Activated naive CD8-positive, alpha-beta T cell (primary cell): Measurements from ENCODE around the gene PREB.
"Not testable (repeated sequence)": the region's sequence is repeated elsewhere in the genome, so short reads cannot be mapped to it uniquely, and the experiment has no call there.

Experiments
- H3K27ac Mint-ChIP-seq: one replicate; pipeline ENCODE4 v1.8.0; 2021; ENCODE audit warnings: mixed read lengths
- H3K27me3 Mint-ChIP-seq: one replicate; pipeline ENCODE4 v1.8.0; 2021; ENCODE audit warnings: mixed read lengths
- H3K36me3 Mint-ChIP-seq: one replicate; pipeline ENCODE4 v1.8.0; 2021; ENCODE audit warnings: mixed read lengths
- H3K4me1 Mint-ChIP-seq: one replicate; pipeline ENCODE4 v1.8.0; 2021; ENCODE audit warnings: low read depth, mixed read lengths
- H3K4me3 Mint-ChIP-seq: one replicate; pipeline ENCODE4 v1.8.0; 2021; ENCODE audit warnings: mild to moderate bottlenecking, mixed read lengths
- H3K9me3 Mint-ChIP-seq: one replicate; pipeline ENCODE4 v1.8.0; 2021; ENCODE audit warnings: low read depth, mixed read lengths

The PREB gene

DNA sequence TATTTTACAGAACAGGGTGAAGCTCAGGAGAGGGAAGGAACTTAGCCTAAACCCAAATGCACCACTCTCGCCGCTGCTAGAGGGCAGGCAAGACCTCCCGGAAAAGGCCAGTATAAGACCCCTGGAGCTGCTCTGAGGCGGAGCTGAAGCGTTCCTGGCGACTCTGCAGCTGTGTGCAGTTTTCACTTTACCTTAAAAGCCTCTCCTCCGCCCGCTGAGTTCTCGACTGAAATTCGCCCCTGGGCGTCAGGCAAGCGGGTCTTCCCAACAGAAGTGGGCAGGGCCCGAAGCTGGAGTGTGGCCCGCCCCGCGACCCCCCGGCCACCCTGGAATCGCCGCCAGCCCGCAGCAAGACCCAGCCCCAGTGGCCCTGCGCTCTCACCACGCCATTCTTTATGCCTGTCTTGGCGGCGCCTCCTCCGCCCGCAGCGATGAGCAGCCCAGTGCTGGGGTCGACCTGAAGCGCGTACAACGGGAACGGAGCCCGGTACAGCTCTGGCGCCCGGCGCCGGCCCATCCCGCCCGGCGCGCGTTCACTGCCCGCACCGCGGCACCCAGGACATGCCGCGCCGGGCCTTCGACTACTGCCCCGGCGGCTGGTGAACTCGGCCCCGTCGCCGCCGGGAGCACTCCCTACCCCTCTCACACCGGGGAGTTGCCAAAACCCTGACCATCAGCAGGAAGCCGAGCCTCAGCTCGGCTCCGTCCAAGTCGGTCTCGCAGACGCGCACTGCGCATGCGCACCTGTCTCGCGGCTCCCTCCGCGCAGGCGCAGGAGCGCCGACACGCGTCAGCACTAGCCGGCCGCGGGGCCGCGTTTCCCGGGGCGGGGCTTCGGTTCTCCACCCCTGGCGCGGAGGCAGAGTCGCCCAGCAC is at the start of gene PREB:
Gene PREB, minus strand, starts transcription at position 732 of the 876 bp plus-strand sequence. Its CDS starts 215 bp downstream, at position 517.
- Mint-ChIP-seq H3K4me1 (peaks cover 23% of the 10 kb centered on the region), H3K9me3 (no peaks in the 10 kb centered on the region), H3K36me3 (no peaks in the 10 kb centered on the region), H3K27me3 (no peaks in the 10 kb centered on the region), H3K27ac (peak within 1 kb of the TSS; percentile 96), H3K4me3 (peak within 1 kb of the TSS; percentile 95)

DNA sequence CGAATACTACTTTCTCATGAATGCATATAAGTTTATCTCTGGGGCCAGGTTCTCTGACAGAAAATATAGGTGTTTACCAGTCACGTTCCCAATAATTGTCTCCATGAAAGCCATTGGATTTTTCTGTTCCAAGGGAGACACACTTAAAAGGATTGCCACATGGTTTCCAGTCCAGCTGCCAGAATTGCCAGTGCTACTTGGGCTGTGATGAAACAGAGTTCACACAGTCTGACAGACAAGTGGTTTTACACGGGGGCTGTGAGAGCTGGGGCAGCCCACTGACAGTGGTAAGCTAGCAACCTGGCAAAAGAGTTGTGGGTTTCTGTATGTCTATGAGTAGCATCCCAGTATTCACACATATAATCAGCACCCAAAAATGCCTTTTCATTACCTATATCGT is 49.7 kb upstream of the PREB start:
- Mint-ChIP-seq H3K4me3 (no peak overlapping the region), H3K27me3 (peaks cover 16% of the 10 kb centered on the region), H3K36me3 (no peaks in the 10 kb centered on the region), H3K4me1 (no peaks in the 10 kb centered on the region), H3K27ac (no peak overlapping the region), H3K9me3 (no peaks in the 10 kb centered on the region)

DNA sequence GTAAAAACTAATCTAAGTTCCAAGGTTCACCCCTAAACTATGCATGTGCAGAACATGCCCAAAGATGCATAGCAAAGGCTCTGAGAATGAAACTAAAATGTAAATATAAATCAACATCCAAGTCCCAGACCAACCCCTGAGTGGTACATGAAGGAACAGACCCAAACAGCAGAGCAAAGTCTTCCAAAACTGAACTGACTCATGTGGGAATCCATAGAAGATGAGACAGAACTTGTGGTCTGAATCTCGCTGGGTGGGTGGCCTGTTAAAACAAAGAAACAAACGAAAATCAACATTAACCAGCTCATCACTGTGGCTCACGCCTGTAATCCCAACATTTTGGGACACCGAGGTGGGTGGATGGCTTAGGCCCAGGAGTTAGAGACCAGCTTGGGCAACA is 47.9 kb upstream of the PREB start:
- Mint-ChIP-seq H3K4me3 (no peak overlapping the region), H3K9me3 (no peaks in the 10 kb centered on the region), H3K27ac (no peak overlapping the region), H3K36me3 (no peaks in the 10 kb centered on the region), H3K27me3 (peaks cover 23% of the 10 kb centered on the region), H3K4me1 (no peaks in the 10 kb centered on the region)

DNA sequence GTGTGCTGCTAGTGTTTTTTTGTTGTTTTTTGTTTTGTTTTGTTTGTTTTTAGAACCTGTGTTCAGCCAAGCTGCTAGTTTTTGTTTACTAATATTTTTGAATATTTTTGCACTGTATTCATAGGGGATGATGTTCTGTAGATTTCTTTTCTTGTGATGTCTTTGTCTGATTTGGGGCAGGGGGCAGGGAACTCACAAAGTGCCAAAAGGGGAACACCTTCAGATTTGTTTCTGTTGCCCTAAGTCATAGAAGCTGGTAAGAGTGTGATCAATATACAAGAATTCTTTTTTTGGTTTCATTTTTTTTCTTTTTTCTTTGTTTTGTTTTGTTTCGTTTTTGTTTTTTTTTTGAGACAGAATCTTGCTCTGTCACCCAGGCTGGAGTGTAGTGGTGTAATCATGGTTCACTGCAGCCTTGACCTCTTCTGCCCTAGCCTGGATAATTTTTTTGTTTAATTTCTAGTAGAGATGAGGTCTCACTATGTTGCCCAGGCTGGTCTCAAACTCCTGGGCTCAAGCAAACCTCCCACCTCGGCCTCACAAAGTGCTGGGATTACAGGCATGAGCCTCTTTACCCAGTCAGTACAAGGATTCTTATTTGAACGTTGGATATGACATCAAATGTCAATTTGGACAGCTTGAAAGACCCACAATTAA is 45.0 kb upstream of the PREB start:
- Mint-ChIP-seq H3K4me1 (no peaks in the 10 kb centered on the region), H3K9me3 (no peaks in the 10 kb centered on the region), H3K27ac (no peak overlapping the region), H3K36me3 (no peaks in the 10 kb centered on the region), H3K4me3 (no peak overlapping the region), H3K27me3 (peaks cover 25% of the 10 kb centered on the region)

GRCh38 chr2:27178469-27178868 is 44.0 kb upstream of the PREB start:
- H3K36me3 Mint-ChIP-seq = no peaks in the 10 kb centered on the region
- no peak overlapping the region for H3K27ac Mint-ChIP-seq
- H3K9me3 Mint-ChIP-seq = no peaks in the 10 kb centered on the region
- no peaks in the 10 kb centered on the region for H3K4me1 Mint-ChIP-seq
- peaks cover 25% of the 10 kb centered on the region for H3K27me3 Mint-ChIP-seq
- H3K4me3 Mint-ChIP-seq = no peak overlapping the region

GRCh38 chr2:27177441-27178351 is 43.3 kb upstream of the PREB start:
- no peaks in the 10 kb centered on the region for H3K4me1 Mint-ChIP-seq
- H3K27ac Mint-ChIP-seq = no peak overlapping the region
- H3K9me3 Mint-ChIP-seq = no peaks in the 10 kb centered on the region
- no peak overlapping the region for H3K4me3 Mint-ChIP-seq
- peaks cover 25% of the 10 kb centered on the region for H3K27me3 Mint-ChIP-seq
- no peaks in the 10 kb centered on the region for H3K36me3 Mint-ChIP-seq

DNA sequence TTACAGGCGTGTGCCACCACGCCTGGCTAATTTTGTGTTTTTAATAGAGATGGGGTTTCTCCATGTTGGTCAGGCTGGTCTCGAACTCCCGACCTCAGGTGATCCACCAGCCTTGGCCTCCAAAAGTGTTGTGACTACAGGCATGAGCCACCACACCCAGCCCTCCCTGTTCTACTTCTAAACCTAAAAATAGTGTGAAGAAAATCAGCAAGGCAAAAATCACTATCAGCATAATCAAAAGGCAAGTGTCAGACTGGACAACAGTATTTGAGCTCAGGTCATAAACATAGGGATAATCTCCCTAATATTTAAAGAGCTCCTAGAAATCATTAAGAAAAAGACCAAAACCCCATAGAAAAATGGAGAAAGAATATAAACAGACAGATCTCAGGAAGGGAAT is 41.3 kb upstream of the PREB start:
- H3K36me3 Mint-ChIP-seq, H3K27ac Mint-ChIP-seq, H3K9me3 Mint-ChIP-seq, H3K4me3 Mint-ChIP-seq, H3K4me1 Mint-ChIP-seq: not testable (repeated sequence)
- H3K27me3 Mint-ChIP-seq = peaks cover 17% of the 10 kb centered on the region

GRCh38 chr2:27175330-27175729 is 40.9 kb upstream of the PREB start:
- H3K27ac Mint-ChIP-seq = no peak overlapping the region
- no peaks in the 10 kb centered on the region for H3K36me3 Mint-ChIP-seq
- no peak overlapping the region for H3K4me3 Mint-ChIP-seq
- peaks cover 2% of the 10 kb centered on the region for H3K4me1 Mint-ChIP-seq
- peaks cover 14% of the 10 kb centered on the region for H3K27me3 Mint-ChIP-seq
- no peaks in the 10 kb centered on the region for H3K9me3 Mint-ChIP-seq

- no peaks in the 10 kb centered on the region for H3K9me3 Mint-ChIP-seq
- no peaks in the 10 kb centered on the region for H3K36me3 Mint-ChIP-seq
- H3K4me3 Mint-ChIP-seq = no peak overlapping the region
- H3K4me1 Mint-ChIP-seq = peaks cover 4% of the 10 kb centered on the region
- H3K27me3 Mint-ChIP-seq = peaks cover 12% of the 10 kb centered on the region
- no peak overlapping the region for H3K27ac Mint-ChIP-seq
Observed at GRCh38 chr2:27174638-27175037, 40.2 kb upstream of the PREB start.

DNA sequence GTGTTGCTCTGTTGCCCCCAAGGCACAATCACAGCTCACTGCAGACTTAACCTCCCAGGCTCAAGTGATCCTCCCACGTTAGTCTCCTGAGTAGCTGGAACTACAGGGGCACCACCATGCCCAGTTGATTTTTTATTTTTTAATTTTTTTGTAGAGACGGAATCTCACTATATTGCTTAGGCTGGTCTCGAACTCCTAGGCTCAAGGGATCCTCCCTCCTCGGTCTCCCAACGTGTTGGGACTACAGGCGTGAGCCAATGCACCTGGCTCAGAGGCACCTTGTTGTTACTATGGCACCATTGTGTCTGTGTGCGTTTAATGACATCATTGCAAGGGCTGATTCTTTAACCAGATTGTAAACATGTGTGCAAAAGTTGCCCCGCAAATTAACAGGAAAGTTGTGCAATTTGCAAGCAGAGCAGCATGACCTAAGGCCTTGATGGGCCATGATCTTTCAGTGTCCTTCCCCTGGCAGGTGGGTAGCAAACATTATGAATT is 37.0 kb upstream of the PREB start:
- Mint-ChIP-seq H3K27me3 (peaks cover under 1% of the 10 kb centered on the region), H3K36me3 (no peaks in the 10 kb centered on the region), H3K4me3 (no peak overlapping the region), H3K27ac (no peak overlapping the region), H3K4me1 (peaks cover 4% of the 10 kb centered on the region), H3K9me3 (no peaks in the 10 kb centered on the region)

DNA sequence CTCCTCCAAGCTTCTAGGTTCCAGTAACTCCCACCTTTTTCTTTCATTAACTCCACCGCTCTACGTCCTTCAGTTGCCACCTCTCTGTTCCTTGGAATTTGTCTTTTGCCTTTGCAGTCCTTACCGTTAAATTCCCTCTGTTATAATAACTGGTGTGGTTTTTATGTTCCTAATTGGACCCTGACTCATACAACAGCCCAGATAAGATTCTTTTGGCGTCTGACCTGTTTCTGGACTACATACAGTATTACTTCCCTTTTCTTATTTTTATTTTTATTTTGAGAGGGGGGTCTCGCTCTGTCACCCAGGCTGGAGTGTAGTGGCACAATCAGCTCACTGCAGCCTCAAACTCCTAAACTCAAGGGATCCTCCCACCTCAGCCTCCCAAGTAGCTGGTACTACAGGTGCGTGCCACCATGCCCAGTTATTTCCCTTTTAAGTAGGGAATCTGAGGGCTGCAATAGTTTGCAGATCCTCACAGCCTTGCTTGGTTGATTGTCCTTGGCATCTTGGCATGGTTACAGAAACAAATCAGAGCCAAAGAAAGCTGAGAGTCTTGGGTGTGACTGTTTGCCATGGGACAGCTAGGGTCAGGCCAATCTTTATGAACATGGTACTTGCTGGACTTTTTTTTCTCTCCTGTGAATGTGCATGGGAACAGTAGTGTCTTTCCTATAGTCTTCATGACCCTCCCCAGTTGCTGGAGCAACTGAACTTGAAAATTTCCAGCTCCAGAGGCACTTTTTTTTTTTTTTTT is 36.3 kb upstream of the PREB start:
- H3K9me3 Mint-ChIP-seq = no peaks in the 10 kb centered on the region
- H3K4me3 Mint-ChIP-seq = peak overlapping the region; percentile 46
- H3K4me1 Mint-ChIP-seq = peaks cover 4% of the 10 kb centered on the region
- H3K27ac Mint-ChIP-seq = no peak overlapping the region
- H3K27me3 Mint-ChIP-seq = no peaks in the 10 kb centered on the region
- no peaks in the 10 kb centered on the region for H3K36me3 Mint-ChIP-seq

DNA sequence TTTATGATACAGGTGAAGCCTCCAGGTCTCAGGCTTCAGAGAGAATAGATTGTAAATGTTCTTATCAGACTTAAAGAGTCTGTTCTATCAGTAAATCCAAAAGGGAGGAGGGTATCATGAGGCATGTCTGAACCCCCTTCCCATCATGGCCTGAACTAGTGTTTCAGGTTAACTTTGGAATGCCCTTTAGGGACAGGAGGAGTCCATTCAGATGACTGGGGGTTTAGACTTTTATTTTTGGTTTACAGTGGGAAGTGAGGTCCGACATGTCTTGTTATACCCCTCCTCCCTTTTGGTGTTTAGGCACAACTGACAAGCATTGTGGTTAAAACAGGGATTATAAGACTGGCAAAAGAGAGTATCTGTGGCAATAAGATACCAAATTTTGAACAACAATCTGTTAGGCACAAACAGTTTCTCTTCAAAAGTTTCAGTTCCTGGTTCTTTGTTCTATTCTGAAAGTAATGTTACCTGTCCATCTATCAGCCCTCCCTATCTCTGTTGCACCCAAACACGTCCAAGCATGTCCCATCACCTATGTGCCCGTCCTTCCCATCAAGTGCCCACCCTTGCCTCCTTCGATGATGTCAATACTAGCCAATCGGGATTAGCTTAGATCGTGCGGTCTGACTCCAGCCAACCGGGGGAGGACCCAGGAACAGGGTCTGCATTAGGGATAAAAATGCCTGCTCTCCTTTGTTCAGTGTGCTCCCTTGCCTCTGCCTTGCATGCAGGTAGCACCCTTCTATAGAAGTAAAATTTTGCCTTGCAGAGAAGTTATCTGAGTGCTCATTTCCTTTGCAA is 30.7 kb upstream of the PREB start:
- Mint-ChIP-seq H3K4me1 (peaks cover 2% of the 10 kb centered on the region), H3K36me3 (no peaks in the 10 kb centered on the region), H3K27me3 (no peaks in the 10 kb centered on the region), H3K4me3 (no peak overlapping the region), H3K9me3 (no peaks in the 10 kb centered on the region), H3K27ac (no peak overlapping the region)

- Mint-ChIP-seq H3K4me3 (no peak overlapping the region), H3K27ac (no peak overlapping the region), H3K4me1 (no peaks in the 10 kb centered on the region), H3K36me3 (no peaks in the 10 kb centered on the region), H3K27me3 (no peaks in the 10 kb centered on the region), H3K9me3 (no peaks in the 10 kb centered on the region)
Observed at GRCh38 chr2:27162151-27163121, 28.0 kb upstream of the PREB start.
